Muscle layer of duodenum (tissue), 2 donors: ENCODE measurements around the gene KRT6A.
"Not testable (repeated sequence)": the region's sequence is repeated elsewhere in the genome, so short reads cannot be mapped to it uniquely, and the experiment has no call there.

Experiments used
- H3K27ac ChIP-seq: one replicate; pipeline ENCODE4 v1.7.0; 2013; ENCODE audit warnings: mild to moderate bottlenecking, low read length
- H3K27me3 ChIP-seq: one replicate; pipeline ENCODE4 v1.7.0; 2013; ENCODE audit warnings: low read depth, mild to moderate bottlenecking, control low read depth, low read length
- H3K36me3 ChIP-seq, 2 donors: one replicate each; pipeline ENCODE4 v1.7.0; 2013; ENCODE audit warnings: low read length in 2 of 2, control low read depth in 1 of 2, mild to moderate bottlenecking in 1 of 2; ENCODE audit not compliant: insufficient read depth in 2 of 2, control insufficient read depth in 1 of 2
- H3K4me1 ChIP-seq, 2 donors: one replicate each; pipeline ENCODE4 v1.7.0; 2013; ENCODE audit warnings: low read length in 2 of 2, mild to moderate bottlenecking in 2 of 2, control low read depth in 1 of 2, moderate library complexity in 1 of 2; ENCODE audit not compliant: insufficient read depth in 2 of 2, control insufficient read depth in 1 of 2
- H3K4me3 ChIP-seq, 2 donors: one replicate each; pipeline ENCODE4 v1.7.0; 2013; ENCODE audit warnings: low read length in 2 of 2, low read depth in 1 of 2, mild to moderate bottlenecking in 1 of 2
- H3K9me3 ChIP-seq, 2 donors: one replicate each; pipeline ENCODE4 v1.7.0; 2013; ENCODE audit warnings: low read length in 2 of 2, control low read depth in 1 of 2, mild to moderate bottlenecking in 1 of 2; ENCODE audit not compliant: control insufficient read depth in 1 of 2
- donor health status: healthy.

The KRT6A gene

GRCh38 chr12:52452101-52452500 lies 41.0 kb downstream of the KRT6A start, which contains the start of gene KRT6B:
TSS of gene KRT6B (minus strand) at chr12:52452146. CDS start at chr12:52452078, 68 bp downstream.
- Histone ChIP-seq H3K36me3 (no peaks in the 10 kb centered on the region), H3K4me1 (no peaks in the 10 kb centered on the region), H3K27ac (no peak within 1 kb of the TSS), H3K9me3 (no peaks in the 10 kb centered on the region), H3K4me3 (no peak within 1 kb of the TSS), H3K27me3 (no peaks in the 10 kb centered on the region)

DNA sequence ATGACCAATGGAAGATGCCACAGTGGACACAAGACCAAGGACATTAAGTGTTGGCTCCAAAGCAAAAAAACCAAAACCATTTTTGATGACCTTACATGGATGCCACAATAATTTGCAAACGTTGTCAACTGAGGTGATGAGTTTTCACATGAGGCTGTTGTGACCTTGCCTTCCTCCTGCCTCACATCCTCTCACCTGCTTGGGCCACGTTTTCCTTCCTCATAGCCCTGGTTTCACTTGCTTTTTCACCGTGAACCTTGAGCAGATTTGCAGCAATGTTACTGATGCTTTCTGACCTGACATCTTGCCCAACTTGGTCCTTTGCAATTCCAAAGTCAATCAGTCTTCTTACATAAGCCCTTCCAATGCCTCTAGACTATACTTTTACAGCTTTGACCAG lies 44.8 kb downstream of the KRT6A start:
- H3K27ac ChIP-seq, result no peak overlapping the region
- H3K4me3 ChIP-seq, result no peak overlapping the region
- no peaks in the 10 kb centered on the region for H3K36me3 ChIP-seq
- no peaks in the 10 kb centered on the region for H3K9me3 ChIP-seq
- no peaks in the 10 kb centered on the region for H3K27me3 ChIP-seq
- H3K4me1 ChIP-seq, result no peaks in the 10 kb centered on the region

GRCh38 chr12:52447196-52447595 lies 45.9 kb downstream of the KRT6A start:
- H3K27ac ChIP-seq, H3K4me3 ChIP-seq, H3K36me3 ChIP-seq, H3K4me1 ChIP-seq, H3K27me3 ChIP-seq, H3K9me3 ChIP-seq: not testable (repeated sequence)

- no peaks in the 10 kb centered on the region for H3K27me3 ChIP-seq
- H3K36me3 ChIP-seq, result no peaks in the 10 kb centered on the region
- H3K4me1 ChIP-seq, result no peaks in the 10 kb centered on the region
- no peak overlapping the region for H3K27ac ChIP-seq
- no peaks in the 10 kb centered on the region for H3K9me3 ChIP-seq
- no peak overlapping the region for H3K4me3 ChIP-seq
These were observed 46.6 kb downstream of the KRT6A start for GRCh38 chr12:52446367-52447045.

- Histone ChIP-seq H3K9me3 (no peaks in the 10 kb centered on the region), H3K4me3 (no peak overlapping the region), H3K4me1 (no peaks in the 10 kb centered on the region), H3K27me3 (no peaks in the 10 kb centered on the region), H3K27ac (no peak overlapping the region), H3K36me3 (no peaks in the 10 kb centered on the region)
These were observed 47.2 kb downstream of the KRT6A start for GRCh38 chr12:52445876-52446275.

GRCh38 chr12:52444647-52445595 lies 48.1 kb downstream of the KRT6A start:
- no peaks in the 10 kb centered on the region for H3K4me1 ChIP-seq
- H3K9me3 ChIP-seq, result no peaks in the 10 kb centered on the region
- H3K27ac ChIP-seq, result no peak overlapping the region
- H3K4me3 ChIP-seq, result no peak overlapping the region
- H3K27me3 ChIP-seq, result no peaks in the 10 kb centered on the region
- H3K36me3 ChIP-seq, result no peaks in the 10 kb centered on the region

DNA sequence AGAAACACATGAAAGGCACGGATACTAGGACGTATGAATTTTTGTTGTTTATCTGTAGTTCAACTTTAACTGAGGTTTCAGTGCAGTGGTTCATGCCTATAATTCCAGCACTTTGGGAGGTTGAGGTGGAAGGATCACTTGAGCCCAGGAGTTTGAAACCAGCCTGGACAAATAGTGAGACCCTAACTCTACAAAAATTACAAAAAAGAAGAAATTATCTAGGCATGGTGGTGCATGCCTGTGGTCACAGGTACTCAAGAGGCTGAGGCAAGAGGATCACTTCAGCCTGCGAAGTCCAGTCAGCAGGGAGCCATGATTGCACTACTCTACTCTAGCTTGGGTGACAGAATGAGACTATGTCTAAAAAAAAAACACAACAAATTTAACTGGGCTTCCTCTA lies 49.1 kb downstream of the KRT6A start:
- Histone ChIP-seq H3K36me3 (no peaks in the 10 kb centered on the region), H3K27me3 (no peaks in the 10 kb centered on the region)

DNA sequence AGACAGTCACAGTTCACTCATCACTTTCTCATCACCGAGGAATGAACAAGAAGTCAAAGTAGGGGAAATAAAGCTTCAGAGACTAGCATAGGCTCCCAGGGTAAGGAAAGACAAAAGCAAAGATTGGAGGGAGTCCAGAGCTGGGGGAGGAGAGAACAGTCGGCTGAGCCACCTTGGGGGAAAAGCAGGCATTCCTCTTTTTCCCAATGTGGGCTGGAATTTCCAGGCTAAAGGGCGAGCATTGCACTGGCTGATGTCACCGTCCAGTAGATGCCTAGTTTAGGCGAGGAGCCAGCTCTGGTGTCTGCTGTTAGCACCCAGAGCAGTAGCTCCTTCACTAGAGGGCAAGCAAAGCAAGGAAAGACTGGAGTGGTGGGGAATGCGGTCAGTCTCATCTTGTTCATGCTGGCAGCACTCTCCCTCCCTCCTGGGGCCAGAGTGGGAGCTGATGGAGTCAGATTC lies 50.4 kb downstream of the KRT6A start:
- no peak overlapping the region for H3K4me3 ChIP-seq
- H3K27ac ChIP-seq, result no peak overlapping the region

More for the DNA sequence above, 49.1 kb downstream of the KRT6A start:
- Histone ChIP-seq H3K27ac (no peak overlapping the region), H3K9me3 (no peaks in the 10 kb centered on the region), H3K4me3 (no peak overlapping the region), H3K4me1 (no peaks in the 10 kb centered on the region)

GRCh38 chr12:52441320-52441911 lies 51.6 kb downstream of the KRT6A start:
- no peaks in the 10 kb centered on the region for H3K27me3 ChIP-seq
- peaks cover 0 to 5% of the 10 kb centered on the region in 2 donors for H3K4me1 ChIP-seq
- no peaks in the 10 kb centered on the region for H3K9me3 ChIP-seq
- H3K27ac ChIP-seq, result peak overlapping the region; percentile 10
- H3K4me3 ChIP-seq, result no peak overlapping the region
- H3K36me3 ChIP-seq, result no peaks in the 10 kb centered on the region

More for the DNA sequence above, 50.4 kb downstream of the KRT6A start:
- Histone ChIP-seq H3K9me3 (no peaks in the 10 kb centered on the region), H3K36me3 (no peaks in the 10 kb centered on the region), H3K27me3 (no peaks in the 10 kb centered on the region), H3K4me1 (no peaks in the 10 kb centered on the region)

GRCh38 chr12:52440821-52441319 lies 52.2 kb downstream of the KRT6A start:
- no peaks in the 10 kb centered on the region for H3K27me3 ChIP-seq
- H3K27ac ChIP-seq, result no peak overlapping the region
- peaks cover 0 to 11% of the 10 kb centered on the region in 2 donors for H3K4me1 ChIP-seq

GRCh38 chr12:52439845-52440244 lies 53.2 kb downstream of the KRT6A start:
- no peaks in the 10 kb centered on the region for H3K36me3 ChIP-seq
- H3K9me3 ChIP-seq, result no peaks in the 10 kb centered on the region
- no peak overlapping the region for H3K4me3 ChIP-seq
- H3K27me3 ChIP-seq, result no peaks in the 10 kb centered on the region
- H3K4me1 ChIP-seq, result peaks cover 0 to 11% of the 10 kb centered on the region in 2 donors
- H3K27ac ChIP-seq, result no peak overlapping the region

More at GRCh38 chr12:52440821-52441319, 52.2 kb downstream of the KRT6A start:
- Histone ChIP-seq H3K36me3 (no peaks in the 10 kb centered on the region), H3K4me3 (no peak overlapping the region), H3K9me3 (no peaks in the 10 kb centered on the region)
